ENCODE measurements around the gene UBAC2.

UBAC2 gene

GRCh38 chr13:99196466-99197116, 4.1 kb upstream of the UBAC2 start:
- FAIRE-seq, result no peak
- TF ChIP-seq TAF1 (IDR thresholded peaks at IDR 0.05; ENCODE audit: low read depth, low read length), result no peak
- TF ChIP-seq POLR2AphosphoS5 (IDR thresholded peaks at IDR 0.05; ENCODE audit: low read depth, low read length), result no peak
- no peak for TF ChIP-seq SPI1 (IDR thresholded peaks at IDR 0.05; ENCODE audit: low read depth, low read length)
- TF ChIP-seq POU2F2 (IDR thresholded peaks at IDR 0.05; ENCODE audit: low read depth, low read length), result no peak
- TF ChIP-seq POLR2A (IDR thresholded peaks at IDR 0.05; ENCODE audit: low read depth, low read length), result no peak
- no peak for DNase-seq (ENCODE audit: insufficient read length, low spot score)

GRCh38 chr13:99197117-99197651, 3.5 kb upstream of the UBAC2 start:
- DNase-seq (ENCODE audit: insufficient read length, low spot score) (no peak), FAIRE-seq (no peak)

DNA sequence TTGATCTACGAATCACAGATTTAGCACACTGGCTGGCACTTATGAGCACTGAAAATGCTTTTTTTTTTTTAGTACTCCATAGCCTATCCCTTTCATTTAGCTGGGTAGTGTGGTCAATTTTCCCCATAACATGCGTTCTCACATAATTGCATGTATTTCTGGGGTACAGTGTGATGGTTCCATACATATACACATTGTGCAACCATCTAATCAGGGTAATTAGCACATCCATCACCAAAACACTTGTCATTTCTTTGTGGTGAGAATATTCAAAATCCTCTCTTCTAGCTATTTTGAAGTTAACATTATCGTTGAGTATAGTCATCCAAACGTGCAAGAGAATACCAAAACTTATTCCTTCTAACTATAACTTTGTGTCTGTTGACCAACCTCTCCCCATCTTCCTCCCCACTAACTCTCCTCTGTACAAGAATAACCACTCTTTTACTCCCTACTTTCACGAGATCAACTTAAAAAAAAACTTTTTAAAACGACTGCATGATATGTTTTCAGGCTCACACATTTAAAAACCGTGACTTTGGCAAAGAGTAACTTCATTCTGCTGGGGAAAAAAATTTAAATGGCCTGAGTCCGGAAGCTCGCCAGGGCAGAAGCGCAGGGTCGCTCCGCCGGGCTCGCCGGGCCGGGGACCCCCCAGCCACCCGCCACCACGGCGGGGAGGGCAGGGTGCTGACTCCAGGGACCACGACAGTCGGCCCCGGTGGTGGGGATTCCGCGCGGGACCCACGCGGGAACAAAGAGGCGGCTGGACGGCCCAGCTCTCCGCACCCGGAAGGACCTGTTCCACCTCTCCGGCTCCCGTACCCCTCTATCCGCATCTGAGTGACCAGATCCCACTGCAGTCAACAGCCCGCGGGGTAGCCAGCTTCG, 868 bp upstream of the UBAC2 start:
- FAIRE-seq (peak; percentile 68), DNase-seq (ENCODE audit: insufficient read length, low spot score) (no peak)
- TF ChIP-seq POLR2A (IDR thresholded peaks at IDR 0.05; ENCODE audit: low read depth, low read length) (0 out of 2 replicates have a peak, but pooled peaks have one; percentile 14), TAF1 (IDR thresholded peaks at IDR 0.05; ENCODE audit: low read depth, low read length) (no peak), POU2F2 (IDR thresholded peaks at IDR 0.05; ENCODE audit: low read depth, low read length) (no peak), PAX5 (IDR thresholded peaks at IDR 0.05; ENCODE audit: insufficient read depth, low read length, severe bottlenecking) (no peak), SPI1 (IDR thresholded peaks at IDR 0.05; ENCODE audit: low read depth, low read length) (no peak), POLR2AphosphoS5 (IDR thresholded peaks at IDR 0.05; ENCODE audit: low read depth, low read length) (no peak)

More at GRCh38 chr13:99197117-99197651, 3.5 kb upstream of the UBAC2 start:
- no peak for TF ChIP-seq TAF1 (IDR thresholded peaks at IDR 0.05; ENCODE audit: low read depth, low read length)
- no peak for TF ChIP-seq POU2F2 (IDR thresholded peaks at IDR 0.05; ENCODE audit: low read depth, low read length)
- TF ChIP-seq POLR2A (IDR thresholded peaks at IDR 0.05; ENCODE audit: low read depth, low read length), result no peak
- TF ChIP-seq PAX5 (IDR thresholded peaks at IDR 0.05; ENCODE audit: insufficient read depth, low read length, severe bottlenecking), result no peak
- no peak for TF ChIP-seq POLR2AphosphoS5 (IDR thresholded peaks at IDR 0.05; ENCODE audit: low read depth, low read length)
- TF ChIP-seq SPI1 (IDR thresholded peaks at IDR 0.05; ENCODE audit: low read depth, low read length), result no peak

DNA sequence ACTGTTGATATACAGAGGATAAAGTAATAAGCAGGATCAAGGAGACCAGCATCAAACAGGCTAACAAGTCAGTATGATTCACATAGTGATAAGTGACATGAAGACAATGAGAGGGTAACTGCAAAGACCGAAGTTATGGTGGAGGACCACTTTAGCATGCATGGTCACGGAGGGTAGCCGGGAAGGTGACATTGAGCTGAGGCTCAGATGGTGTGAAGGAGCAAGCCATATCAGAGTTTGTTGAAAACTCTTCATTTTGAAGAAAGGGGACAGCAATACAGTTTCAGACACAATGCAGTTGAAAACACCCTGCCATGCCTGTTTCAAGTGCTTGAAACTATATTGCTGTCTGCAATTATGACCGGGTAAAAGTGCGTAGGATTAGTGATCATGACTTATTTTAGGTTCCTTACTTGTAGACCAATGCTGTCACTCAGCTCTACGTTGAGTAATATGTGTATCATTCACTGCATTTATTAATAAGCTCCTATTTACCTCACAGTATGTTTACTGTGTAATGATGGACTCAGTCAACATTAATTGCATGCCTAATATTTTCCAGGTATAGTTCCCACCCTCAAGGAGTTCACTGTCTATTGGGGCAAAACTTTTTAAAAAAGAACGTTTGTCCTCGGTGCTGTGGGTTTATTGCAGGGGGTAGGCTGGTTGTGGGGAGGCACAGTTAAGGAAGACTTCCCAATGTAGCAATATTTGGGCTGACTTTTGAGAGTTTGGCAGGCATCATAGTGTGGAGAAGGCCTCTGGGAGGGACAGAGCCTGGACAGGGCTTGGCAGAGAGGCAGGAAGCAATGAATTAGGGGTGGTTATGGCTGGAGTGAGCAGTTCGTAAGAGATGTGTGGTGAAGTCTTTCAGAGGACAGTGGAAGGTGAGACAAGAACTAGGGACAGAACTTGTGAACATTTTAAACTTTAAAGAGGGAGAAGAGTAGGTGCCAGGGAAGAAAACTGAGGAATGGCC, 3.2 kb downstream of the UBAC2 start:
- FAIRE-seq, result peak; percentile 97
- DNase-seq (ENCODE audit: insufficient read length, low spot score), result no peak

DNA sequence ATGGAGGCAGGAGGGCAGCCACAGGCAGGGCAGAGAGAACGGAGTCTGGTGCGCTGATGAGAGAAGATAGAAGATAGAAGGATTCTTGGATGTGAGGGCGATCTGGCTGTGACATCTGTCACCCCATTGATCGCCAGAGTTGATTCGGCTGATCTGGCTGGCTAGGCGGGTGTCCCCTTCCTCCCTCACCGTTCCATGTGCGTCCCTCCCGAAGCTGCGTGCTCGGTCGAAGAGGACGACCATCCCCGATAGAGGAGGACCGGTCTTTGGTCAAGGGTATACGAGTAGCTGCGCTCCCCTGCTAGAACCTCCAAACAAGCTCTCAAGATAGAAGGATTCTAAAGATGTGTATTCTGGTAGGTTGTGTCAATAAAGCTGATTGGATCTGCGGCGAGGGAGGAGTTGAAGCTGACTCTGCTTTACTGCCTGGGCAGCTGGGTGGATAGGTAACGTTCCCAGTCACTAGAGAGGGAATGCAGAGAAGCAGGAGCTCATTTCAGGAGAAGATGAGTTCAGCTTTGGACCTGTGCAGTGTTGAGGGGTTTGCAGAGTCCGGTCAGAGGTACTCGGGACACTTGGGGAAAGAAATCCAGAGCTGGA, 5.1 kb downstream of the UBAC2 start:
- no peak for TF ChIP-seq TAF1 (IDR thresholded peaks at IDR 0.05; ENCODE audit: low read depth, low read length)
- no peak for TF ChIP-seq PAX5 (IDR thresholded peaks at IDR 0.05; ENCODE audit: insufficient read depth, low read length, severe bottlenecking)
- no peak for TF ChIP-seq POU2F2 (IDR thresholded peaks at IDR 0.05; ENCODE audit: low read depth, low read length)
- TF ChIP-seq SPI1 (IDR thresholded peaks at IDR 0.05; ENCODE audit: low read depth, low read length), result no peak
- no peak for TF ChIP-seq POLR2A (IDR thresholded peaks at IDR 0.05; ENCODE audit: low read depth, low read length)
- no peak for TF ChIP-seq POLR2AphosphoS5 (IDR thresholded peaks at IDR 0.05; ENCODE audit: low read depth, low read length)
- FAIRE-seq (no peak), DNase-seq (ENCODE audit: insufficient read length, low spot score) (no peak)

More for the DNA sequence above, 3.2 kb downstream of the UBAC2 start:
- TF ChIP-seq POU2F2 (IDR thresholded peaks at IDR 0.05; ENCODE audit: low read depth, low read length), result no peak

- no peak for TF ChIP-seq SPI1 (IDR thresholded peaks at IDR 0.05; ENCODE audit: low read depth, low read length)
- no peak for TF ChIP-seq TAF1 (IDR thresholded peaks at IDR 0.05; ENCODE audit: low read depth, low read length)
- no peak for TF ChIP-seq POU2F2 (IDR thresholded peaks at IDR 0.05; ENCODE audit: low read depth, low read length)
- TF ChIP-seq POLR2AphosphoS5 (IDR thresholded peaks at IDR 0.05; ENCODE audit: low read depth, low read length), result no peak
- no peak for TF ChIP-seq PAX5 (IDR thresholded peaks at IDR 0.05; ENCODE audit: insufficient read depth, low read length, severe bottlenecking)
- no peak for TF ChIP-seq POLR2A (IDR thresholded peaks at IDR 0.05; ENCODE audit: low read depth, low read length)
- no peak for DNase-seq (ENCODE audit: insufficient read length, low spot score)
- FAIRE-seq, result no peak
Observed at GRCh38 chr13:99206226-99206625, 5.6 kb downstream of the UBAC2 start.

- TF ChIP-seq POLR2A (IDR thresholded peaks at IDR 0.05; ENCODE audit: low read depth, low read length) (no peak), POLR2AphosphoS5 (IDR thresholded peaks at IDR 0.05; ENCODE audit: low read depth, low read length) (no peak), TAF1 (IDR thresholded peaks at IDR 0.05; ENCODE audit: low read depth, low read length) (no peak), POU2F2 (IDR thresholded peaks at IDR 0.05; ENCODE audit: low read depth, low read length) (no peak), PAX5 (IDR thresholded peaks at IDR 0.05; ENCODE audit: insufficient read depth, low read length, severe bottlenecking) (no peak), SPI1 (IDR thresholded peaks at IDR 0.05; ENCODE audit: low read depth, low read length) (no peak)
- no peak for DNase-seq (ENCODE audit: insufficient read length, low spot score)
- FAIRE-seq, result no peak
Observed at GRCh38 chr13:99206873-99207272, 6.2 kb downstream of the UBAC2 start.

- no peak for TF ChIP-seq POLR2AphosphoS5 (IDR thresholded peaks at IDR 0.05; ENCODE audit: low read depth, low read length)
- no peak for TF ChIP-seq SPI1 (IDR thresholded peaks at IDR 0.05; ENCODE audit: low read depth, low read length)
- no peak for TF ChIP-seq POLR2A (IDR thresholded peaks at IDR 0.05; ENCODE audit: low read depth, low read length)
- TF ChIP-seq PAX5 (IDR thresholded peaks at IDR 0.05; ENCODE audit: insufficient read depth, low read length, severe bottlenecking), result no peak
- no peak for TF ChIP-seq TAF1 (IDR thresholded peaks at IDR 0.05; ENCODE audit: low read depth, low read length)
- TF ChIP-seq POU2F2 (IDR thresholded peaks at IDR 0.05; ENCODE audit: low read depth, low read length), result no peak
- no peak for DNase-seq (ENCODE audit: insufficient read length, low spot score)
- FAIRE-seq, result no peak
Observed at GRCh38 chr13:99207511-99207910, 6.9 kb downstream of the UBAC2 start.
